Ovary (tissue), 9 donors: Measurements from ENCODE around the gene ROBO1. TPM values are rescaled to one million over a fixed set of nuclear protein-coding genes. Genes with fewer than 3 reads are reported as not detected.

ENCODE experiments used
- DNase-seq, 5 donors: peaks; one replicate each; pipeline ENCODE4 v3.0.0-alpha.2; 2019 to 2020
- H3K27ac ChIP-seq, 2 donors: fragments of 200-600 bp; one replicate each; pipeline versions ENCODE4 v1.5.1 to v1.8.0; 2019 to 2022
- H3K27me3 ChIP-seq: fragments of 200-600 bp; one replicate; pipeline ENCODE4 v1.8.0; 2022
- H3K36me3 ChIP-seq: fragments of 200-600 bp; sonication (generic); one replicate; pipeline ENCODE4 v1.5.1; 2019
- H3K4me1 ChIP-seq: one replicate; pipeline ENCODE4 v1.8.1; 2013; ENCODE audit warnings: mild to moderate bottlenecking, moderate library complexity; ENCODE audit not compliant: insufficient read depth
- H3K4me3 ChIP-seq: fragments of 200-600 bp; sonication (generic); one replicate; pipeline ENCODE4 v1.5.1; 2017
- H3K9me3 ChIP-seq, 2 donors: fragments of 200-600 bp in 1 of 2; sonication (generic) in 1 of 2; one replicate each; pipeline versions ENCODE4 v1.5.1 to v1.8.1; 2013 to 2019; ENCODE audit warnings: mild to moderate bottlenecking in 1 of 2, moderate library complexity in 1 of 2
- CTCF ChIP-seq, 3 donors: fragments of 450-650 bp in 2 of 3; fragments of 200-600 bp in 1 of 3; IDR thresholded peaks; one replicate each; pipeline versions ENCODE4 v1.5.1 to v1.8.0; 2016 to 2022; ENCODE audit warnings: antibody characterized with exemption in 3 of 3, mild to moderate bottlenecking in 1 of 3
- EP300 ChIP-seq: sonication (generic); formaldehyde crosslinking; IDR thresholded peaks from one replicate; pipeline ENCODE4 v1.6.1; 2017; ENCODE audit warnings: antibody characterized with exemption
- POLR2A ChIP-seq: fragments of 450-650 bp; IDR thresholded peaks from one replicate; pipeline ENCODE4 v1.6.1; 2017; ENCODE audit warnings: antibody characterized with exemption, mild to moderate bottlenecking, moderate library complexity
- WGBS, 3 donors: extraction: QIAGEN DNeasy Blood & Tissue Kit in 1 of 3; methylation state at CpG; one replicate each; pipeline versions ENCODE4 v1.1.5 to v1.1.7; 2013 to 2017; 5-methylcytosine and 5-hydroxymethylcytosine counted together
- intact Hi-C, 4 donors: fragments of 100-400 bp; cut with DNase I; formaldehyde crosslinking; loops; one replicate each; pipeline versions ENCODE4 v1.11.0 to v1.15.1; 2022 to 2023
- polyA plus RNA-seq, 2 donors: library from polyadenylated mRNA; stranded (reverse); fragments of 200-250 nt in 1 of 2; fragments of 350-450 nt in 1 of 2; fragmentation: Illumina TruSeq in 1 of 2; extraction: RNeasy Lipid Tissue Mini Kit (QIAGEN cat#74804) in 1 of 2; gene quantifications; one replicate each; pipeline ENCODE4 v1.2.3, GENCODE V29; 2013 to 2014
- total RNA-seq, 7 donors: library from RNA; depleted of rRNA in 2 of 7; stranded (reverse); fragments of >200 nt in 2 of 7; fragmentation: NEBNext Ultra II Directional in 3 of 7; extraction: Animal tissue kit (Norgen Biotek cat#: 25700) in 3 of 7; gene quantifications; one replicate each; pipeline versions ENCODE4 v1.1.0 to v1.2.4, GENCODE V29; 2016 to 2023
- donor health status: DM: no; HTN: no; CAD: no; lungs with moderate emphysema.
- donor health status: DM: no; HTN: no; CAD: no.
- donor health status: Bipolar disorder and iron deficiency.
- donor health status: DM: yes; HTN: yes; CAD: no.
- donor health status: DM: no; HTN: no; CAD: no.
- donor health status: DM: yes; HTN: yes; CAD: no.

ROBO1 gene
- total and polyA plus RNA-seq, 9 donors: 17.2 to 49.5 (median 29.0) TPM

- DNase-seq: no peak
- intact Hi-C loops: no loop called here
- no peak overlapping the region for H3K4me3 ChIP-seq
- no peaks in the 10 kb centered on the region for H3K9me3 ChIP-seq
- H3K27ac ChIP-seq: no peak overlapping the region
- H3K27me3 ChIP-seq: no peaks in the 10 kb centered on the region
- no peaks in the 10 kb centered on the region for H3K36me3 ChIP-seq
- TF ChIP-seq POLR2A: no peak
- TF ChIP-seq CTCF (IDR thresholded peaks at IDR 0.05): no peak
- TF ChIP-seq EP300: no peak
- H3K4me1 ChIP-seq: no peaks in the 10 kb centered on the region
Measured at GRCh38 chr3:79041621-79042020, 726.2 kb downstream of the ROBO1 start.

- H3K27me3 ChIP-seq: no peaks in the 10 kb centered on the region
- H3K4me3 ChIP-seq: no peak overlapping the region
- H3K4me1 ChIP-seq: no peaks in the 10 kb centered on the region
- TF ChIP-seq POLR2A (no peak), EP300 (no peak), CTCF (IDR thresholded peaks at IDR 0.05) (no peak)
- H3K9me3 ChIP-seq: no peaks in the 10 kb centered on the region
- no peak for DNase-seq
- intact Hi-C loops: no loop called here
- no peak overlapping the region for H3K27ac ChIP-seq
- H3K36me3 ChIP-seq: no peaks in the 10 kb centered on the region
- 86 to 92% (median 90%) methylated on average over 3 of the region's 3 CpGs for WGBS, 3 donors
Measured at GRCh38 chr3:79040701-79041100, 727.1 kb downstream of the ROBO1 start.

- no peak for DNase-seq
- H3K4me3 ChIP-seq: no peak overlapping the region
- no peaks in the 10 kb centered on the region for H3K36me3 ChIP-seq
- TF ChIP-seq EP300 (no peak), CTCF (IDR thresholded peaks at IDR 0.05) (no peak), POLR2A (no peak)
- intact Hi-C loops: no loop called here
- 95% methylated on average over 6 of the region's 6 CpGs for WGBS, 3 donors
- H3K9me3 ChIP-seq: no peaks in the 10 kb centered on the region
- no peaks in the 10 kb centered on the region for H3K4me1 ChIP-seq
- no peaks in the 10 kb centered on the region for H3K27me3 ChIP-seq
- H3K27ac ChIP-seq: no peak overlapping the region
Measured at GRCh38 chr3:79040091-79040490, 727.7 kb downstream of the ROBO1 start.

GRCh38 chr3:79039192-79039591, 728.6 kb downstream of the ROBO1 start:
- TF ChIP-seq EP300 (no peak), CTCF (IDR thresholded peaks at IDR 0.05) (no peak), POLR2A (no peak)
- Histone ChIP-seq H3K4me3 (no peak overlapping the region), H3K27ac (no peak overlapping the region), H3K36me3 (no peaks in the 10 kb centered on the region), H3K4me1 (no peaks in the 10 kb centered on the region), H3K9me3 (no peaks in the 10 kb centered on the region), H3K27me3 (no peaks in the 10 kb centered on the region)
- DNase-seq: no peak
- intact Hi-C loops: no loop called here
- WGBS, 3 donors: 86 to 93% (median 91%) methylated on average over 6 of the region's 6 CpGs

- intact Hi-C loops: no loop called here
- DNase-seq: no peak
- Histone ChIP-seq H3K36me3 (no peaks in the 10 kb centered on the region), H3K27ac (no peak overlapping the region), H3K27me3 (no peaks in the 10 kb centered on the region), H3K4me1 (no peaks in the 10 kb centered on the region), H3K9me3 (no peaks in the 10 kb centered on the region), H3K4me3 (no peak overlapping the region)
- 82 to 91% (median 87%) methylated on average over 1 of the region's 1 CpG for WGBS, 3 donors
- TF ChIP-seq CTCF (IDR thresholded peaks at IDR 0.05): no peak
- no peak for TF ChIP-seq POLR2A
- TF ChIP-seq EP300: no peak
Measured at GRCh38 chr3:79038636-79039035, 729.2 kb downstream of the ROBO1 start.
